HTERT RPE-1 (cell line): ENCODE data around the gene HOMEZ.

Source experiments
- in situ Hi-C: fragments of 300-500 bp; cut with MboI; formaldehyde crosslinking; loops from 4 replicates; pipeline ENCODE4 v1.14.3; 2020; ENCODE audit warnings: low sequenced_read_pairs

The HOMEZ gene

DNA sequence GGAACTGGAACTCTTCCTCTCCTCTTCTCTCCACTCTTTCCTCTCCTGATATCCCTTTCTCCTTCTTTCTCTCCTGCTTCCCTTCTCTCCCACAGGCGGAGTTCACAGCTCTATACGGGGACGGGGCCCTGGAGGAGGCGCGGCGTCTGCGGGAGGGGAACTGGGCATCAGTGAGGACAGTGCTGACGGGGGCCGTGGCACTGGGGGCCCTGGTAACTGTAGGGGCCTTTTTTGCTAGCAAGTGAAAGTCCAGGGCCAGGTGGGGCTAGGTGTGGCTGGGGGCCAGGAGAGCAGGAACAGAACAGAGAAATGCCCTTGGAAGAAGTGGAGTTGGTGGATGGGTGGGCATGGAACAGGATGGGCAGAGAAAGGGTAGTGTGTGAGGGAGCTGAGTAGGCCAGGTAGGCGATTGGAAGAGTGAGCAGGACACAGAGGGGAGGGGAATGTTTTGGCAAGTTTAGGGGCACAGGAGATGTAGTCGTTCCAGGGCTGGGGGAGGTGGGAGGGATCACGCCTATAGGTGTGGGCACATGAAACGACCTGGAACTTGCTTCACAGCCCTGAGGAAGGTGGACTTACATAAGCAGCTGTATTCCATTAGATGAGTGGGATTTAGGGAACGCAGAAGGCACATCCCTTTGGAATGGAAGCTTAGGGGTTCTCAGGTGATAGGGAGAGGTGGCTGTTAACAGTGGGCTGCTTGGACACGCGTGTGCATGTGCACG, 23.0 kb upstream of the HOMEZ start:
- in situ Hi-C loops: no loop called here

DNA sequence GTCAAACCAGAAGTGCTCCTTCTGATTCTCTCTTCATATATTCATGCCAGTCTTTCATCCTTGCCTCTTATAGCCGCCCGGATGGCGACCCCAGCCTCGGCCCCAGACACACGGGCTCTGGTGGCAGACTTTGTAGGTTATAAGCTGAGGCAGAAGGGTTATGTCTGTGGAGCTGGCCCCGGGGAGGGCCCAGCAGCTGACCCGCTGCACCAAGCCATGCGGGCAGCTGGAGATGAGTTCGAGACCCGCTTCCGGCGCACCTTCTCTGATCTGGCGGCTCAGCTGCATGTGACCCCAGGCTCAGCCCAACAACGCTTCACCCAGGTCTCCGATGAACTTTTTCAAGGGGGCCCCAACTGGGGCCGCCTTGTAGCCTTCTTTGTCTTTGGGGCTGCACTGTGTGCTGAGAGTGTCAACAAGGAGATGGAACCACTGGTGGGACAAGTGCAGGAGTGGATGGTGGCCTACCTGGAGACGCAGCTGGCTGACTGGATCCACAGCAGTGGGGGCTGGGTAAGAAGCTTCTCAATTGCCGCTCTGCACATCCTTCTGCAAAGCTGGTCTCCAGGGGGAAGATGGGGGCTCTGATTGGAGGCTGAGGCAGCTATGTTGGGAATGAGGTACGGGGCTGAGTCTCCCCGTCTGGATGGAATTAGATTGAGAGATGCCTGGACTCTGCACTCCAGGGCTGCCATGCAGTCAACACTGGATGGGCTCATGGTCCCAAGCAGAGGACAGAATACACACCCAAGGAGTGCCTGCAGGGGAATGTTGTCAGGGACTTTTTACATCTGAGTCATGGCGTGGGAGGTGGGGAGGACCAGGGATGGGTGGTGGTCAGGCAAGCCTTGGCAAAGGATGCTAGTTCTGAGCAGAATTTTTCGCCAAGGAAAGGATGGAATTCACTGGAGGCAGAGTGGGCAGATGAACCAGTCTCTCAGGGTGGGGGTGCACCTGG, 22.0 kb upstream of the HOMEZ start:
- in situ Hi-C loops: no loop called here

DNA sequence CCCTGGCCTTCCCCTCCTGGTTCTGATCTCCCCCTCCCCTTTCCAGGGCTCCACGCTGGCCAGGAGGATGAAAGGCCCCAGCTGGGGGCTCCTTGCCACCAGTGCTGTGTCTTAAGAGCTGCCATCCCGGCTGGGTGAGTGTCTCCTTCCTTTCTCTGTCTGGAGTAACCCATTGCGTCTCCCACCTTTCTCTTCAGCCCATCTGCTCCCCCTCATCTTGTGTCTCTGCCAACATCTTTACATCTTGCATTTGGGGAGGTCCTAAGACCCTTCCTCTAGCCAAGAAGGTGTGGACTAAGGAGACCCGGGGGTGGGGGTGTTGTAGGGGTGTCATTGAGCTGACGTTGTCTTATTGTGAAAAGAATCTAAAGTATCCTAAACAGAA, 21.2 kb upstream of the HOMEZ start:
- in situ Hi-C loops: no loop called here

DNA sequence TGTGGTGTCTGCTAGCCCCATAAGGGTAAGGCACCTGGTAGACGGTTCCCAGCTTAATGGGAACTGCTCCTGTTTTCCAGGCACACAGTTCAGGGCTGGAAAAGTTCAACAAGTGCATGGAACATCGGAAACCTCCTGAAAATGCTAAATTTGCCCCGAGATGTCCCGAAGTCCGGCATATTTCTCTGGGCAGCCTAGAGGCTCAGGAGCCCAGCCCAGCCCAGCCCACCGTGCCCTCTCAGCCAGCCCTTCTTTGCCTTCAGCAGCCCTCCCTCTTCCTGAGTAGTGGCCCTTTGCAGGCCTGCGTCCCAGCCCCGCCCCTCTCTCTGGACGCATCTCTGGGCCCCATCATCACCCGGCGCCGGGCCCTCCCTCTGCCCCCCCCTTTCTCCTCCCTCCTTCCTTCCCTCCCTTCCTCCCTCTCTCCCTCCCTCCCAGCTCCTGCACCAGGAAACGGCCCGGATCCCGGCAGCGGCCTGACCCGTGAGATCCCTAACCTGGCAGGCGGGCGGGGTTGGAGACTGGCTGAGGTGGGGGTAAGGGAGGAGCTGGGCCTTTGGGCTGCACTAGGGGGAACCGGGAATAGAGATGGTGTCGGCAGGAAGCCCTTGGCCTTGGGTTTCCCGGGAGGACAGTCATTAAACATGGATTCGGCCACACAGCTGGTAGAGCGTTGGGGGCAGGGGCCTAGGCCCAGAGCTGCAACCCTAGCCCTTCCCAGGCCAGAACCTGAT, 20.6 kb upstream of the HOMEZ start, which contains the start of gene BCL2L2:
TSS of gene BCL2L2 (plus strand) at position 422 of the 734 bp plus-strand sequence. CDS start 935 bp downstream, outside the sequence.
- in situ Hi-C loops: no loop called here

DNA sequence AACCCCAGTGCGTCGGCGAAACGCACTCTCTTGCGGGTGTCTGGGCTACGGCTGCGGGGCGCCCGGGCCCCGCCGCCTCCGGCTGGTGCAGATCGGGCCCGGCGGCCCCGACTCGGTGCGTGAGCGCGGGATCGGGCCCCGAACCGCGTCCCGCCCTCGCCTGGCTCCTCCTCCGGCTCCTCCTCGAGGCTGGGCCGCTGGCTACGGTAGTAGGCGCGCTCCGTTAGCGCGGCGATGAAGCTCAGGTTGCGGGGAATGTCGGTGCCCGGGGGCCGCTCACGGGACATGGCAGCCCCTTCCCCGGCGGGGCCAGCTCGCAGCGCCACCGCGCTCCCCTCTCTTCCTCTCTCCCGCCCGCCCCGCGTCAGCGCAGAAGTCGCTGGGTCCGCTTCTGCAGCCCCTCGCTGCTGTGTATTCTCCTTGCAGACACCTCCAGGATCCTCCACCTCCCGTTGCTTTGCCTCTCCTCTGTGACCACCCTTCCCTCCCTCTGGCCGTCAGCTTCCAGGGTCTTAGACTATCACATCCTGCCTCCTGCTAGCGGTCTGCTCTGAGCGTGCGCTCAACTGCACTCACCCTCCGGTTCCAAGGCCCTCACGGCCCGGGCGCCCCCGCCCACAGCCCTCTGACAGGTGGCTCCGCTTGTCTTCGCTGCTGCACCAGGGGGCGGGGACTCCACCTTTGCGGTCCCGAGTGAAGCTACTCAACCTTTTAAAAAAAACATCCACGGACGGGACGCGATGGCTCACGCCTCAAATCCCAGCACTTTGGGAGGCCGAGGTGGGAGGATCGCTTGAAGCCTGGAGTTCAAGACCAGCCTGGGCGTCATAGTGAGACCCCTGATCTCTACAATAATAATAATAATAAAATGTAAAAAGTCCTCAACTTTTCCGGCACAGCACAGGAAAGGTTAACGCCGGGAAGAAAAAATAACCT, 16.6 kb upstream of the HOMEZ start, which contains the start of gene PPP1R3E:
TSS of gene PPP1R3E (minus strand) at position 570 of the 936 bp plus-strand sequence. CDS start at position 287, 283 bp downstream.
- in situ Hi-C loops: no loop called here

DNA sequence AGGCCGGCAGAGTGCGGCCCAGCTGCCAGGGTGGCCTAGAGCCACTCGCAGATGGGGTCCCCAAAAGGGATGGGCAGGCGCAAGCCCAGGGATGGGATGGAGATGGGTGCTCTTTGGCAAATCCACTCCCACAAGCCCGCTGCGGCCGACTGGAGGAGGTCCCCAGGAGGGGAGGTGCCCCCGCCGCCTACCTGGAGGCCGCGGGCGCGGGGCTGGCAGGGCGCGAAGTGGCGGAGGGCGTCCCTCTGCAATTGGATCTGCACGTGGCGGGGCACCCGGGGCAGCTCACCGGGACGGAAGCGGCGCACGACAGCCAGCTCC, 16.0 kb upstream of the HOMEZ start:
- in situ Hi-C loops: no loop called here

DNA sequence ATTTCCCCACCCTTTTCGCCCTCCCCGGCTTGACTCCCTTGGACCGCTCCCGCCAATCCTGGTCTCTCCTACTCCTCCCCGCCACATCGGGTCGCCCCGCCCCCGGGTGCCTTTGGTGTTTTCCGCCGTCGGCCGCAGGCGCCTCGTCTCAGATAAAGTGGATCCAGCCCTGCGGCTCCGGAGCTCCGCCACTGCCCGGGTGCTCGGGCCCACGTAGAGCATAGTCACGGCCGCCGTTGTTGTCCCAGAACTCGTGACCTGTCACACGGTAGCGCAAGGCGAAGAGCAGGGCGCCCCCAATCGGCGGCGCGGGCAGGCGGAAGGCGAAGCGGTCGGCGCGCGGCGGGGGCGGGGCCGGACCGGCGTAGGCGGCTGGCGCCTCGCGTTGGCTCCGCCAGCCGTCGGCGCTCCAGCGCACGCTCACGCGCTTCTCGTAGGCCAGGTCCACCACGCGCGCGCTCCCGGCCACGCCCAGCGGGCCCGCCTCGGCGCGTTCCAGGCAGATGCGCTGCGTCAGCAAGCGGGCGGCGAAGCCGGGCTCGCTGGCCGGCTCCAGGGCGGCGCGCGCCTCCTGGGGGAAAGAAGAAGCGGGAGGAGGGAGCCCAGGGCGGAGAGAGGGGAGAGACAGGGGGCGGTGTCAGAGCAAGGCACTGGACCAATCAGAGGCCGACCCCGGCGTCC, 15.5 kb upstream of the HOMEZ start:
- in situ Hi-C loops: no loop called here

DNA sequence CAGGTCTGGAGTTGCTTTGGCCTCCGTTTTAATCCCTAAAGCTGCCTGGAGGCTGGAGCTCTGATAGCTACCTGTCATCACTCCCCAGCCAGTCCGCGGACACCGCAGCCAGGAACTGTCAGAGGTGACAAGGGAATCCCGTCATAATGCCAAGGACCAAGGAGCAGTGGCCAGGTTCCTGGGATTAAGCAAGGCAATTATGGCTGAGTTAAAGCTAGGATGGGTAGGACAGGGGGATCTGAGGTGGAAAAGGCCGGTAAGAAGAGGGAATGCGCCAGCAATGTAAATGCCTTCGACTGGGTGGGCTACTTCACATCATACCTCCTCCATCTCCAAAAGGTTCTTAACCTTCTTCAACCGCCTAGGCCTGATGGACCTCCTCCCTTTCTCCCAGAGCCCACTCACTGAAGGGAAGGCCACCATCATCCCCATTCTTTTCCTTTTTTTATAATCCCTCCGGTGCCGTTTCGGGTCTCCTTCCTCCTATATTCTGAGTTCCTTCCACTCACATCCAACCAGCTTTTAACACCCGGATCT, 14.8 kb upstream of the HOMEZ start:
- in situ Hi-C loops: no loop called here

DNA sequence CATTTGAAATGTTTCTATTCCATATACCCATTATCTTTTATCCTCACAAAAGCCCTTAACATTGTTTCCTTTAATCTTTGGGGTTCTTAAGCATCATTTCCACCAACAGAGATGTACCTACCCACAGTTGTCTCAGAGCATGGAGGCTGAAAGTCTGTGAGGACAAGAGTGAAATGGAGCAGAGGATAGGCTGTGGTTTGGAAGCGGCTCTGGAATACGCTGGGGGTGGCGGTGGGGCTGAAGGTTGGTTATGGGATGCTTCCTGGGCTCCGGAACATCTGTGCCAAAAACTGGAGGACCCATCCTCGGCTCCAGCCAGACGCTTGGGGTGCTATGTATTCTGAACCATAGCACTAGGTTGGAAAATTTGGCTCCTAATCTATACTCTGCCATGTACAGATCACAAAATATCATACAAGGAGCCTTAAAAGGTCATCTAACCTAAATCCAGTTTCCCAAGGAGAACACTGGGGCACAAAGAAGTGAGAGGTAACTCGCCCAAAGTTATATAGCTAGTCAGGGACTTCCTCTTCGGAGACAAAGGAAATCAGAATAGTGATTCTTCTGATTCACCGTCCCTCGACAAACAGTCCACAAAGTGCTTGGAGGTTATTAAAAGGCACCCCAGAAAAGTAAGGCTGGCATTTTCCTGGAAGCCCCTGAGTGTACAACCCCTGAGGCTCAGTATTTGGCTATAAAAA, 14.2 kb upstream of the HOMEZ start:
- in situ Hi-C loops: no loop called here

DNA sequence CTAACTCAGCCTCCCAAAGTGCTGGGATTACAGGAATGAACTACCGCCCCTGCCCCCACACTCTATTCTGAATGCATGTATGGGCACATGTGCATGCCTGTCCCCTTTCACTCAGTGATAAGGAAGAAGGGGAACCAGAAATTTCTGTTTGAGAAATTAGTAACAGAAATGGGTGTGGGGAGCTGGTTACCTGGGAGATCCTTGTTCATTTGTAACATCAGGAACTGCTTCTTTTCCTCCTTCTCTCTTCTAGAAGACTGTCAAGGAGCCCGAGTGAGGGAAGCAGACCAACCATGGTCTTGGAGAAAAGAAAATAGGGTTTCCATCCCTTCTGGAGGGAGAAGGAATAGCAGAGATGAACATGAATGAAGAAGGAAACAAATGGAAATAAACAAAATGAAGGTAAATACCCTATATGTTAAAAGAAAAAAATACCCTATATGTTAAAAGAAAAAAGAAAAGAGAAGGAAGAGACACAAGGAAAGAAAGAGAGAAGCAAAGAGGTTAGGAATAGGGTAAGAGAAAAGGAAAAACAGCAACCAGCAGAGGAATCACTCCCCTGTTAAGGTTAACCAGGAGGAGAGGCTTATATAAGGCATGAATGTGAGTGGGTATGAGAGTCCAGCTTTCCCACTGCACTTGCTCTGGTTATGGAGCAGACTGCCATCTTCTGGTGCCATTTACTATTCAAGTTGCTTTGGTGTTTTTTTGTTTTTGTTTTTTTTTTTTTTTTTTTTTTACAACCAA, 13.5 kb upstream of the HOMEZ start:
- in situ Hi-C loops: no loop called here

DNA sequence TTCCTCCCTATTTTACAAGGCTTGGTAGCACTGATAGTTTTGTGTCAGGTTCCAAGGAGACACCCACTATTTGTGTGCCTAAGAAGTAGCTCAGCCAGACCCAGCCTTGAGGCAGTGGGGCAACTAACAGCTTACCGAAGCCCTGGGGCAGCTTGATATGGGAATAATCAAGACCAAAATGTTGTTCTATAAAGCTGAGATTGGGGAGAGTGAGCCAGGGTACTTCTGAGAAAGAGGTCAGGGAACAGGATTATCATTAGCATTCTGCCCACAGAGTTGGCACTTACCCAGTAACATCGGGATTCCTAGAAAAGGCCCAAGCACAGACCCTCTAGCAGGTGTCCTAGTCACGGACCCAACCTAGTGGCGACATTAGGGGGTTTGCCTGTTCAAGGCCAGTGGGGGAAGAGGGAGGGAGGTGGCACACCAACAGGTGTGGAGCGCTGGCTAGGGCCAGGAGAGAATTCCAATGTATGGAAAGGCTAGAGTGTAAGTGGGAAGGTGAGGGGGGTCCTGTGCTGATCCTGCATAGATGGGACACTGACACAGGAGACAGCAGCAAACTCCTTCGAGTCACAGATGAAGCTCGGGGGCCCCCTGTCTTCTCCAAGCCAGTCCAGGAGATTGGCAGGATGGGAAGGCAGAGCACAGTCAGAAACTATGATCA, 11.8 kb upstream of the HOMEZ start:
- in situ Hi-C loops: no loop called here

DNA sequence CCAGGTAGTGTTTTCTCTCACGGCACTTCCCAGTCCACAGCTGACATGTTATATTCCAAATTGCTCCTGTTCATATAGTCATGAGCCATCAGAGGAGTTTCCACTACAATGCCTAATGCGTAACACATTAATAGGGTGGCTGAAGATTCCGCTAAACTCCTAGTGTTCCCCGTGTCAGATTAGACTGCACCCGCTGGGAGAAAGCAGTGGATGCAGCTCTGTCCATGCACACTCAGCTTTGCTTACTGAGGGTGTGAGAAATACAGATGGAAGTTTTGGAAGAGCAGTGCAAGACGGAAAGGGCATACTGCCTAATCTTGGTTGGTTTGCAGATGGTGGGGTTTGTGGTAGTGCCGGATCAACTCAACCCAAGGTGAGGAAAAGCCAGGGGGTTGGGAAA, 11.2 kb upstream of the HOMEZ start:
- in situ Hi-C loops: no loop called here

DNA sequence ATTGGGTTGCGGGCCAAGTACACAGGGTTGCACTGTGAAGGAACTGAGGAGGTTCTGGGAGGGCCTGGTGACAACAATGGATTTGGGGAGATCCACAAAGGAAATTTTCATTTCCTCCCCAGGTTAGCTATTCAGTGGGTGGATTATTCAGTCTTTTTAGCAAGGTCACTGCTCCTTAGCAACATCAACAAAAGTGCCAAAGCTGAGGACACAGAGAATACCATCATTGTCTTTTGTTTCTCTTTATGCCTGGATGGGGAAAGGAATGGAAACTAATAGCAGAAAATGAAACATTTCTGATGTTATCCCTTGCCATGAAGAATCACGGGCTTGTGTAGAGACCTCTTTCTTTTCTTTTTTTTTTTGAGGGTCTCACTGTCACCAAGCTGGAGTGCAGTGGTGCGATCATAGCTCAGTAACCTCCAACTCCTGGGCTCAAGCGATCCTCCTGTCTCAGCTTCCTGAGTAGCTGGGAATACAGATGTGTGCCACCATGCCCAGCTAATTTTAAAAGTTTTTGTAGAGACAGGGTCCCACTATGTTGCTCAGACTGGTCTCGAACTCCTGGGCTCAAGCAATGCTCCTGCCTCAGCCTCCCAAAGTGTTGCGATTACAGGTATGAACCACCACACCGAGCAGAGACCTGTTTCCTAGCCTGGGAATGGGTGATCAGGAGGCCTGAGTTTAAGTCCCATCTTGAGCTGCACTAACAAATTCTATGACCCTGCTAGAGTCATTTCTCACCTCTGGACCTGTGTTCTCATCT, 10.3 kb upstream of the HOMEZ start:
- in situ Hi-C loops: no loop called here

DNA sequence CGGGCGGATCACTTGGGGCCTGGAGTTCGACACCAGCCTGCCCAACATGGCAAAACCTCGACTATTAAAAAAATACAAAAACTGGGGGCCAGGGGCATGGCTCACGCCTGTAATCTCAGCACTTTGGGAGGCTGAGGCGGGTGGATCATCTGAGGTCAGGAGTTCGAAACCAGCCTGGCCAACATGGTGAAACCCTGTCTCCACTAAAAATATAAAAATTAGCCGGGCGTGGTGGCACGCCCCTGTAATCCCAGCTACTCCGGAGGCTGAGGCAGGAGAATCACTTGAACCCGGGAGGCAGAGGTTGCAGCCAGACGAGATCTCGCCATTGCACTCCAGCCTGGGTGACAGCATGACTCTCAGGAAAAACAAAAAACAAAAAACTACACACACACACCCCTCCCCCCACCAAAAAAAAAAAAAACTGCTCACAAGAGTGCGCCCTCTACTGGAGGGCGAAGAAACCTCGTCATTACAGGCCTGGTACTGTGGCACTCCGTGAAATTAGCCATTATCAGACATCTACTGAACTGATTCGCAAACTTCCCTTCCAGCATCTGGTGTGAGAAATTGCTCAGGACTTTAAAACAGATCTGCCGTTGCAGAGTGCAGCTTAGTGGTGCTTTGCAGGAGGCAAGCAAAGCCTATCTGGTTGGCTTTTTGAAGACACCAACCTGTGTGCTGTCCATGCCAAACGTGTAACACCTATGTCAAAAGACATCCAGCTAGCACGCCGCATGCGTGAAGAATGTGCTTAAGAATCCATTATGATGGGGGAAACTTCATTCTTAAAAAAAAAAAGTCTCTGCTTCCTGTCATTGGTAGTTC, 9.0 kb upstream of the HOMEZ start:
- in situ Hi-C loops: no loop called here

DNA sequence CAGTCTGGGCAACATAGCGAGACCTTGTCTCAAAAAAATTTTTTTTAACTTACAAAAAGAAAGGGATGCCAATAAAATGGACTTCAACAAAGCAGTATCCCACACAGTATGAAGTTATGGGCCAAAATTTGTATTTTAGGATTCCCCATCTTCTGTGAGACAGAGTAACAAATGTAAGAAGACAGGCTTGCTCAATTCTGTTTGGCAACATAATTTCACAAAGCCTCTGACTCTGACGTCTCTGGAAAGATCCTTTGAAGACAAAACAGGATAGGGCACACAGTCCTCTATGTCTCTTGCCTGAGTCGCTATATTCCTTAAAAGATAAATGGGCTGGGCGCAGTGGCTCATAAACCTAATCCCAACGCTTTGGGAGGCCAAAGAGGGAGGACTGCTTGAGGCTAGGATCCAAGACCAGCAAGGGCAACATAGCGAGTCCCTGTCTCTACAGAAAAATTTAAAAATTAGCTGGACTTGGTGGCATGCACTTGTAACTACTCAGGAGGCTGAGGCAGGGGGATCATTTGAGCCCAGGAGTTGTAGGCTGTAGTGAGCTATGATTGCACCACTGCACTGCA, 1.1 kb upstream of the HOMEZ start:
- in situ Hi-C loops: no loop called here
